Activated T-helper 1 cell treated with anti-CD3 and anti-CD28 coated beads, Interleukin-12 subunit alpha, Interleukin-12 subunit beta, Interleukin-2, Interleukin-4 antibody, amounts not matched to agents 30 ng/mL and 10 ng/mL and 1 ng/mL, durations not matched to agents 14 hours and 24 hours and 36 hours (primary cell): ENCODE results near the gene ANKRD65. TPM values are rescaled to one million over a fixed set of nuclear protein-coding genes. Genes with fewer than 3 reads are reported as not detected.
"Not testable (repeated sequence)": the region's sequence is repeated elsewhere in the genome, so short reads cannot be mapped to it uniquely, and the experiment has no call there.

Experiments used
- DNase-seq: peaks from one replicate; pipeline ENCODE4 v3.0.0; 2021; ENCODE audit warnings: low spot score
- H3K27ac Mint-ChIP-seq: one replicate; pipeline ENCODE4 v1.8.0; 2021; ENCODE audit warnings: mild to moderate bottlenecking, mixed read lengths
- H3K27me3 Mint-ChIP-seq: one replicate; pipeline ENCODE4 v1.8.0; 2022; ENCODE audit warnings: mild to moderate bottlenecking, moderate library complexity, mixed read lengths; ENCODE audit not compliant: insufficient read depth
- H3K36me3 Mint-ChIP-seq: one replicate; pipeline ENCODE4 v1.8.0; 2021; ENCODE audit warnings: low read depth, mixed read lengths
- H3K4me1 Mint-ChIP-seq: one replicate; pipeline ENCODE4 v1.8.0; 2021; ENCODE audit warnings: low read depth, mixed read lengths
- H3K4me3 Mint-ChIP-seq: one replicate; pipeline ENCODE4 v1.8.0; 2021; ENCODE audit warnings: mild to moderate bottlenecking, moderate library complexity, mixed read lengths
- H3K9me3 Mint-ChIP-seq: one replicate; pipeline ENCODE4 v1.8.0; 2021; ENCODE audit warnings: mixed read lengths
- intact Hi-C: fragments of 100-400 bp; cut with micrococcal nuclease; formaldehyde crosslinking; loops from one replicate; pipeline ENCODE4 v1.15.1; 2024
- total RNA-seq: library from RNA; stranded (reverse); gene quantifications from 2 replicates; pipeline ENCODE4 v1.2.3, GENCODE V29; 2022

ANKRD65 gene
- total RNA-seq, 1 donor from 2014 or later: 0.10 TPM

DNA sequence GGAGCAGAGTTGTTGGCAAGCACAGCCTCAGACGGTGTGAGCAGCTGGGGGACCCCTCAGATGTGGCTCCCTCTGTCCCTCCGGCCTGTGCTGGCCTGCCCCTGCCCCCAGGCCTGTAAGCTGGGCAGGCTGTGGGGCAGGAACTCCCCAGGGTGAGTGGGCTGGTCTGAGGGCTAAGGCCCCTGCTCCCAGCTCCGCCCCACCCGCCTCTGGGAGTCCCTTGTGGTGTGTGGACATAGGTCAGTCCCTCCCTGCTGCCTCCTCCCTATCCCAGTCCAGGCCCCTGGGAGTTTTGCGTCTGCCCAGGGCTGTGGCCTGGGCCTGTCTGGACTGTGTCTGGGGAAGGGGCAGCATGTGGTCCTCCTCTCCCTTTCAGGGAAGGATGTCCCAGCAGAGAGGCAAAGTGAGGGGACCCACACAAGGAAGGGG lies 10.8 kb upstream of the ANKRD65 start:
- Mint-ChIP-seq H3K4me1 (no peaks in the 10 kb centered on the region), H3K36me3 (no peaks in the 10 kb centered on the region), H3K27ac (no peak overlapping the region), H3K9me3 (no peaks in the 10 kb centered on the region), H3K27me3 (peaks cover 21% of the 10 kb centered on the region), H3K4me3 (no peak overlapping the region)
- intact Hi-C loops: no loop called here
- DNase-seq: no peak

DNA sequence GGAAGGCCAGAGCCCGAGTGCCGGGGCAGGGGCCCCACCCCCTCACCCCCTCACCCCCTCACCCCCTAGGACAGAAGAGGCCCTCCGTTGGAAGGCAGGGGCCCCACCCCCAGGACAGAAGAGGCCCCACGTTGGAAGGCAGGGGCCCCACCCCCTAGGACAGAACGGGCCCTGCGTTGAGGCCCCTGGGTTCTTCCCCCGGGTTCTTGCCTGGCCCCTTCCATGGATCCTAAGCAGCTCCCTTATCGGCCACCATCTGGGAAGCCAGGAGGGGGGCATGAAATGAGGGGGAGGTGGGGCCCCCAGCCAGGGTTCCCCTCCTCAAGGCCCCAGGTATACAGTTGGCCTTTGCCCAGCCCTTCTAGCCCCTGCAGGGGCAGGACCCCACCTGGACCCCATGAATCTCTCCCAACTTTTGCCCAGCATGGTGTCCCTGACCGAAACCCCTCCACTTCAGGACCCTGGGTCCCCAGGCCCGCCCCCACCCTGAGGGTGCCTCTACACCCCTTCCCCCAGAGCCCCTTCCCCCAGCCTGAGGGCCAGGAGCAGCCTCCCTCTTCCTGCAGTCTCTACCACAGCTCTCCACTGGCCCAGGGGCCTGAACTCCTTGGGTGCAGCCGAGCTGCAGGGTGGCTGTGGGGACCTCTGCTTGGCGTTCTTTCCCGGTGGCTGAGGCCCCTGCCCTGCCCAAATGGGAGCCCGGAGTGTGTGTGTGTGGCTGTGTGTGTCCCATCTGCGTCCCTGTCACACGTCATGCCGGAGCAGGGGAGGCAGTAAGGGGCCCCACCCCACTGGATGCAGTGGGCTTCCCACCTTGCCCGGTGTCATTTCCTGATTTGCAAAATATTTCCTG lies 10.1 kb upstream of the ANKRD65 start:
- Mint-ChIP-seq H3K4me3 (no peak overlapping the region), H3K9me3 (no peaks in the 10 kb centered on the region), H3K27me3 (peaks cover 20% of the 10 kb centered on the region), H3K27ac (no peak overlapping the region), H3K4me1 (no peaks in the 10 kb centered on the region), H3K36me3 (no peaks in the 10 kb centered on the region)
- intact Hi-C loops: no loop called here
- DNase-seq: no peak

DNA sequence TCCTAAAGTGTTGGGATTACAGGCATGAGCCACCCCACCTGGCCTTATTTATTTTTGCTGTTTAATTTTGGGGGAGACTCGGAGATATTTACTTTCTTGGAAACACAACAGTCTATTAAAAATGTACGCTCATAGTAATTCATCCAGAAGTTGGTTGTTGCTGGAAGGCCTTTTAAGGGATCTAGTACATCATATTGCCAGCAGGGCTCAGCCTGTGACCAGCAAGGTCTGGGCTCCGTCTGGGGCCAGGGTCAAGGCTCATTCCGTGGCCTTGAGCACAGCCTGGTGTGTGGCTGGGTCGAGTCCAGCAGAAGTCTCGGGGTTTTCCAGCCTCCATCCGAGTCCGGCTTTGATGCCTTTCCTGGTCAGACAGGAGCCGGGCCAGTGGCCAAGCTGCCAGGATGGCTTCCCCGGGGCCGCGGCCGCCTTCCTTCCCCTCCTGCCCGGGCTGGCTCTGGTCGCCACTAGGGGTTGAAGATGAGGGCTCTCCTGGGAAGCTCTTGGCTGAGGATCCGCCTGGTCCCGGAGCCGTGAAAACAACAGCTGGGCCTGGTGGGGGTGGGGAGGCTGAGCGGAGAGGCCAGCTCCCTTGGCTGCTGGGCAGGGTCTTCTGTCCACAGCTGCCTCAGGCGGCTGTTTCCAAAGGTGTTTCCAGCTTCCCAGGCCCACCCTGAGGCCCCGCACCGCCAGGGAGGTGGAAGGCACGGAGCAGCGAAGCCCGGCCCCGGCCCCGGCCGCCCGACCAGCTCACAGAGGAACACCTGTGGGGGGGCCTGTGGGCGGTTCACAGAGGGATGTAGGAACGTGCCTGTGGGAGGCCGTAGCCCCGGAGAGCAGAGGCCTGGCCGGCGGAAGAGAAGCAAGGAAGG lies 9.3 kb upstream of the ANKRD65 start:
- Mint-ChIP-seq H3K27me3 (peaks cover 20% of the 10 kb centered on the region), H3K27ac (no peak overlapping the region), H3K4me3 (no peak overlapping the region), H3K4me1 (no peaks in the 10 kb centered on the region), H3K9me3 (no peaks in the 10 kb centered on the region), H3K36me3 (no peaks in the 10 kb centered on the region)
- DNase-seq: no peak
- intact Hi-C loops: no loop called here

- H3K4me3 Mint-ChIP-seq: no peak overlapping the region
- DNase-seq: no peak
- no peaks in the 10 kb centered on the region for H3K9me3 Mint-ChIP-seq
- no peaks in the 10 kb centered on the region for H3K4me1 Mint-ChIP-seq
- no peaks in the 10 kb centered on the region for H3K36me3 Mint-ChIP-seq
- intact Hi-C loops: no loop called here
- H3K27ac Mint-ChIP-seq: no peak overlapping the region
- H3K27me3 Mint-ChIP-seq: peaks cover 24% of the 10 kb centered on the region
These were observed 8.6 kb upstream of the ANKRD65 start for GRCh38 chr1:1429671-1430073.

- DNase-seq, H3K36me3 Mint-ChIP-seq, H3K4me3 Mint-ChIP-seq, H3K4me1 Mint-ChIP-seq, intact Hi-C loops, H3K9me3 Mint-ChIP-seq, H3K27ac Mint-ChIP-seq: not testable (repeated sequence)
- H3K27me3 Mint-ChIP-seq: peaks cover 24% of the 10 kb centered on the region
These were observed 7.9 kb upstream of the ANKRD65 start for GRCh38 chr1:1428967-1429366.

GRCh38 chr1:1428174-1428573 lies 7.1 kb upstream of the ANKRD65 start:
- Mint-ChIP-seq H3K36me3 (no peaks in the 10 kb centered on the region), H3K9me3 (no peaks in the 10 kb centered on the region), H3K4me1 (no peaks in the 10 kb centered on the region), H3K27ac (peak overlapping the region; percentile 59), H3K4me3 (peak overlapping the region; percentile 20), H3K27me3 (peaks cover 24% of the 10 kb centered on the region)
- DNase-seq: no peak
- intact Hi-C loops: no loop called here

DNA sequence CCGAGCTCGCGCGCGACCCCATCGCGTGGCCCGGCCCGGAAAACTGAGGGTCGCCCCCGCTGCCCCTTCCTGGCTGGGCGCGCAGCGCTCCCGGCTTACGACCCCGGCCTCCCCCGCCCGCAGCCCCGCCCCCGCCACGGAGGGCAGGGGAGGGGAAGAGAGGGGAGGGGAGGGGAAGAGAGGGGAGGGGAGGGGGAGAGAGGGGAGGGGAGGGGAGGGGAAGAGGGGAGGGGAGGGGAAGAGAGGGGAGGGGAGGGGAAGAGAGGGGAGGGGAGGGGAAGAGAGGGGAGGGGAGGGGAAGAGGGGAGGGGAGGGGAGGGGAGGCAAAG lies 6.7 kb upstream of the ANKRD65 start:
- Mint-ChIP-seq H3K27me3 (peaks cover 24% of the 10 kb centered on the region), H3K27ac (no peak overlapping the region), H3K4me1 (no peaks in the 10 kb centered on the region), H3K9me3 (no peaks in the 10 kb centered on the region), H3K4me3 (no peak overlapping the region), H3K36me3 (no peaks in the 10 kb centered on the region)
- DNase-seq: no peak
- intact Hi-C loops: no loop called here

- H3K27ac Mint-ChIP-seq: no peak overlapping the region
- H3K27me3 Mint-ChIP-seq: peaks cover 26% of the 10 kb centered on the region
- DNase-seq: no peak
- H3K4me1 Mint-ChIP-seq: no peaks in the 10 kb centered on the region
- H3K4me3 Mint-ChIP-seq: no peak overlapping the region
- intact Hi-C loops: no loop called here
- no peaks in the 10 kb centered on the region for H3K36me3 Mint-ChIP-seq
- H3K9me3 Mint-ChIP-seq: no peaks in the 10 kb centered on the region
These were observed 6.2 kb upstream of the ANKRD65 start for GRCh38 chr1:1427106-1427819.

DNA sequence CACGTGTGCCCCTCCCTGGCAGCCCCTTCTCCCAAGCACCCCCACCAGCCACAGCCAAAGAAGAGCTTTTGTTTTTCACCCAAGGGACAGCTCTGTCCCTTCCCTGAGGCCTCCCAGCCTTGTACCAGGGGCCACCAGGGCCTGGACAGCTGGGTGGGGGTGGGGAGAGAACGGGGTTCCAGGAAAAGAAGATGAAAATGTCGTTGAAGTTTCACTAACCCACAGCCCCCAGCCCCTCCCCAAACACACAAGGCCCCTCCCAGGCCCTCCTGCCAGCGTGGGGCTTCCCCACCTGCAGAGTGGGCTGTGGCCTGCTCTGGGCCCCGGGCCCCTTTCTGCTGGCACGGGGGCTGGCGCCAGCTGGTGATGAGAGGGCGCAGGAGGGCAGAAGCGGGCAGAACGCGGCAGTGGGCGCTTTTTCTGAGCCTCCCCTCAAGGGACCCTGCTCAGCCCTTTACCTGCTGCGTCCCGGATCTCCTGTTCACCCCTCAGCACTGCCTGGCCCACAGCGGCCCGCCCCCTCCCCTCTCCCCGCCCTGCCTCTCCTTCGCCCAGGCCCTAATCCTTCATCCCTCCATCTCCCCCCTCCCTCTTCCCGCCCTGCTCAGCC lies 5.5 kb upstream of the ANKRD65 start:
- Mint-ChIP-seq H3K27ac (no peak overlapping the region), H3K27me3 (peaks cover 28% of the 10 kb centered on the region), H3K36me3 (no peaks in the 10 kb centered on the region), H3K4me3 (no peak overlapping the region), H3K9me3 (no peaks in the 10 kb centered on the region), H3K4me1 (no peaks in the 10 kb centered on the region)
- DNase-seq: no peak
- intact Hi-C loops: no loop called here

DNA sequence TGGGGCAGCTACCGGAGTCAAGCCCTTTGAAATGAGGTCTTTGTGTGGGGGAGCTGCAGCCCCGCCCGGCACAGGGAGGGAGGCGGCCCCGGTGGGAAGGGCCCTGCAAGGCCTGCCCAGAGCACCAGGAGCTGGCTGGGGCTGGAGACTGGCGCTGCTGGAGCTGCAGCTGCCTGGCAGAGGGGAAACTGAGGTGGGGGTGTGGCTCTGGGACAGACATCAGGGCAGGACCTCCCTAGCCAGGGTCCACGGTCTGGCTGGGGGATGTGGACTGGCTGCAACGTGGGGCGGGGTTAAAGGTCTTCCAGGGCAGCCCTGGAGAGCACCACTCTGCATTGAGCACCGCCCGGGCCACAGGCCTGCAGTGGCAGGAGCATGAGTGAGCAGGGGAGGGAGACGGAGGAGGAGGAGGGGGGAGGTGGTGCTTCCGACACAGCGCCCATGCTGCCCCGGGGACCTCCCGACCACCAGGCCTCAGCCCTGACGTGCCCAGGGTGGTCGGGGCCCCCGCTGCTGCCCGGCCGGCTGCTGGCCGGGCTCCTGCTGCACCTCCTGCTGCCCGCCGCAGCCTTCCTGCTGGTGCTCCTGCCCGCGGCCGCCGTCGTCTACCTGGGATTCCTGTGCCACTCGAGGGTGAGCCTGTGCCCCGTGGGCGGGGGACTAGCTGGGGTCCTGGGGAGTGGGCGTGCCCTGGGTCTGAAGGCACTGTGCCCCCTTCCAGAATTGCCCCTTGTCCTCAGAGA lies 4.8 kb upstream of the ANKRD65 start:
- Mint-ChIP-seq H3K36me3 (no peaks in the 10 kb centered on the region), H3K27me3 (peaks cover 26% of the 10 kb centered on the region), H3K4me3 (no peak overlapping the region), H3K9me3 (no peaks in the 10 kb centered on the region), H3K4me1 (no peaks in the 10 kb centered on the region), H3K27ac (no peak overlapping the region)
- no peak for DNase-seq
- intact Hi-C loops: no loop called here

DNA sequence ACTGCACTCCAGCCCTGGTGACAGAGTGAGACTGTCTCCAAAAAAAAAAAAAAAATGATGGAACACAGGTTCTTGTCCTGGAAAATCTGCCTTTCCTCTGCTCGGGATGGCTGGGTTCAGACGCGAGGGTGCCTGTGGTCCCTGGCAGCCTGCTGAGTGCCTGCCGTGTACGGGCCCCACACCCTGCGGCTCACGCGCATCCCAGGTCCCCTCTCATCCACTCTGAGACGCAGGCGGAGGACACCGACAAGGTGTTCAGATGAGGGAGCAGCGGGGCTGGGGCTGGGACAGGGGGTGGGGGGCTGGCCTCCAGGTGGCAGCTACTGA lies 4.3 kb upstream of the ANKRD65 start:
- Mint-ChIP-seq H3K36me3 (no peaks in the 10 kb centered on the region), H3K4me1 (no peaks in the 10 kb centered on the region), H3K27me3 (peaks cover 26% of the 10 kb centered on the region), H3K27ac (no peak overlapping the region), H3K4me3 (no peak overlapping the region), H3K9me3 (no peaks in the 10 kb centered on the region)
- DNase-seq: no peak
- intact Hi-C loops: no loop called here

GRCh38 chr1:1424707-1425106 lies 3.6 kb upstream of the ANKRD65 start:
- no peak overlapping the region for H3K27ac Mint-ChIP-seq

More at GRCh38 chr1:1424707-1425106, 3.6 kb upstream of the ANKRD65 start:
- intact Hi-C loops: no loop called here
- no peaks in the 10 kb centered on the region for H3K9me3 Mint-ChIP-seq
- no peak overlapping the region for H3K4me3 Mint-ChIP-seq
- DNase-seq: no peak
- peaks cover 22% of the 10 kb centered on the region for H3K27me3 Mint-ChIP-seq
- no peaks in the 10 kb centered on the region for H3K4me1 Mint-ChIP-seq
- H3K36me3 Mint-ChIP-seq: no peaks in the 10 kb centered on the region
